Suprapubic skin (tissue), 4 donors: ENCODE measurements around the gene GREB1L.

Experiments
- POLR2A ChIP-seq, 2 donors: fragments of 450-650 bp; IDR thresholded peaks; one replicate each; pipeline ENCODE4 v1.6.1; 2017; ENCODE audit warnings: antibody characterized with exemption in 2 of 2, mild to moderate bottlenecking in 2 of 2, moderate library complexity in 2 of 2
- POLR2AphosphoS5 ChIP-seq, 3 donors: sonication (generic); formaldehyde crosslinking; IDR thresholded peaks; one replicate each; pipeline ENCODE4 v1.6.1; 2017; ENCODE audit warnings: antibody characterized with exemption in 3 of 3
- TF ChIP-seq, protein P1 (sequence below), 2 donors: fragments of 200-600 bp in 1 of 2; fragments of 450-650 bp in 1 of 2; sonication (generic) in 1 of 2; IDR thresholded peaks; one replicate each; pipeline ENCODE4 v1.5.1; 2016 to 2019; ENCODE audit warnings: antibody characterized with exemption in 2 of 2, mild to moderate bottlenecking in 1 of 2, moderate library complexity in 1 of 2

DNA sequence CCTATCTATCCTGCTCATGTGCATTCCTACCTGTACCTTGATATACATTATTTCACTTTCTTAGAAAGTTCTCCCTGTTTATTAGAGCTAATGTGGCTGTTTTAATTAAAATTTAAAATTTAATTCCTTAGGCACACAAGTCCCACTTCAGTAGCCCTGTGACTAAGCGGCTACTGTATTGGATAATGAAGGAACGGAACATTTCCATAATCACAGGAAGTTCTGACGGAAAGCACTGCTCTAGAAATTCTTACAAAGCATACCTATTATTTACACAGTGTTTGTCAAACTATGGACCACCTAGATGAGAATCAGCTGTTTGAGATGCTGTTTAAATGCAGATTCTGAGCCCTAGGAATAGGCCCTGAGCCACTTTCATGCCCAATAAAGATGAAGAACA is 13.2 kb downstream of the GREB1L start:
- no peak for TF ChIP-seq POLR2AphosphoS5 (IDR thresholded peaks at IDR 0.05)
- TF ChIP-seq, protein P1, sequence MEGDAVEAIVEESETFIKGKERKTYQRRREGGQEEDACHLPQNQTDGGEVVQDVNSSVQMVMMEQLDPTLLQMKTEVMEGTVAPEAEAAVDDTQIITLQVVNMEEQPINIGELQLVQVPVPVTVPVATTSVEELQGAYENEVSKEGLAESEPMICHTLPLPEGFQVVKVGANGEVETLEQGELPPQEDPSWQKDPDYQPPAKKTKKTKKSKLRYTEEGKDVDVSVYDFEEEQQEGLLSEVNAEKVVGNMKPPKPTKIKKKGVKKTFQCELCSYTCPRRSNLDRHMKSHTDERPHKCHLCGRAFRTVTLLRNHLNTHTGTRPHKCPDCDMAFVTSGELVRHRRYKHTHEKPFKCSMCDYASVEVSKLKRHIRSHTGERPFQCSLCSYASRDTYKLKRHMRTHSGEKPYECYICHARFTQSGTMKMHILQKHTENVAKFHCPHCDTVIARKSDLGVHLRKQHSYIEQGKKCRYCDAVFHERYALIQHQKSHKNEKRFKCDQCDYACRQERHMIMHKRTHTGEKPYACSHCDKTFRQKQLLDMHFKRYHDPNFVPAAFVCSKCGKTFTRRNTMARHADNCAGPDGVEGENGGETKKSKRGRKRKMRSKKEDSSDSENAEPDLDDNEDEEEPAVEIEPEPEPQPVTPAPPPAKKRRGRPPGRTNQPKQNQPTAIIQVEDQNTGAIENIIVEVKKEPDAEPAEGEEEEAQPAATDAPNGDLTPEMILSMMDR (IDR thresholded peaks at IDR 0.05): no peak
- no peak for TF ChIP-seq POLR2A (IDR thresholded peaks at IDR 0.05)
